Measurements from ENCODE around the gene GHSR. TPM values are rescaled to one million over a fixed set of nuclear protein-coding genes. Genes with fewer than 3 reads are reported as not detected.

The GHSR gene
- total RNA-seq, 1 experiment from 2014 or later, result not detected

- no TSS peak for BruUV-seq (replicated peaks)
- DNase-seq (ENCODE audit: low read depth, low spot score) (no peak), ATAC-seq (peak; percentile 79)
- Histone ChIP-seq H3K4me1 (ENCODE audit: control insufficient read depth in 1 of 2, insufficient read depth in 2 of 2, low read length in 2 of 2) (peaks cover 14 to 23% of the 10 kb centered on the region in 2 experiments; a peak in 3 of 4 replicates), H3K79me2 (ENCODE audit: insufficient read depth, low read length) (no peaks in the 10 kb centered on the region), H3K36me3 (ENCODE audit: control insufficient read depth in 1 of 2, insufficient read depth in 2 of 2, low read length in 2 of 2) (no peaks in the 10 kb centered on the region), H3K9ac (ENCODE audit: low read length) (no peak overlapping the region), H3K27ac (ENCODE audit: low read depth, low read length) (no peak overlapping the region), H3K27me3 (ENCODE audit: insufficient read depth, low read length) (no peaks in the 10 kb centered on the region), H3K9me2 (ENCODE audit: insufficient read depth) (no peaks in the 10 kb centered on the region), H2AFZ (ENCODE audit: low read depth, low read length, poor library complexity, severe bottlenecking) (peak overlapping the region; percentile 99), H3K9me3 (ENCODE audit: control insufficient read depth in 1 of 2, insufficient read depth in 1 of 2, low read depth in 1 of 2, low read length in 2 of 2) (no peaks in the 10 kb centered on the region), H4K20me1 (ENCODE audit: insufficient read depth) (no peaks in the 10 kb centered on the region), H3K4me3 (replicated peaks in 1 of 2; ENCODE audit: low read depth in 1 of 2, low read length in 2 of 2) (no peak overlapping the region), H3K4me2 (ENCODE audit: low read length) (0 out of 2 replicates have a peak overlapping the region, but pooled peaks have one; percentile 13)
- intact Hi-C loops (cut with micrococcal nuclease), result no loop called here
- ChIA-PET POLR2A (no interaction called here), RAD21 (ENCODE audit: low non-redundant PET in 1 of 2, low total read pairs in 2 of 2, uncharacterized antibody in 2 of 2, unreplicated experiment in 2 of 2) (interaction anchor here in 1 of 2 experiments (1.0 kb wide), 1 partner anchor 15 kb away, joined by 3 read pairs; no protein-coding TSS in a partner anchor), CTCF (interaction anchor here (0.6 to 1.3 kb wide), 16 partner anchors 9 to 685 kb away, joined by 3 to 18 read pairs (median 4); partner anchors contain the start of gene ECT2)
- TF ChIP-seq RAD21 (IDR thresholded peaks at IDR 0.05; ENCODE audit: low read depth), result peak; percentile 54
- 0 out of 2 replicates have a peak, but pooled peaks have one; percentile 27 for TF ChIP-seq CBX3 (IDR thresholded peaks at IDR 0.05; ENCODE audit: low read depth)
- no peak for TF ChIP-seq ATF3 (IDR thresholded peaks at IDR 0.05)
- 0 out of 2 replicates have a peak, but pooled peaks have one; percentile 24 for TF ChIP-seq SIN3A (IDR thresholded peaks at IDR 0.05; ENCODE audit: low read depth)
- TF ChIP-seq CTCF (IDR thresholded peaks at IDR 0.05 in 2 of 3, conservative IDR thresholded peaks at IDR 0.05 in 1 of 3; ENCODE audit: borderline replicate concordance in 1 of 3, insufficient read depth in 1 of 3, low read depth in 2 of 3, low read length in 2 of 3), result peak; percentile 49 to 92 (median 91); a peak in 5 of 6 replicates
These were observed 13.4 kb upstream of the GHSR start for GRCh38 chr3:172461530-172462138.

GRCh38 chr3:172456404-172456803 lies 8.1 kb upstream of the GHSR start:
- Histone ChIP-seq H3K27ac (ENCODE audit: low read depth, low read length) (no peak overlapping the region), H3K9ac (ENCODE audit: low read length) (no peak overlapping the region), H3K27me3 (ENCODE audit: insufficient read depth, low read length) (no peaks in the 10 kb centered on the region), H3K36me3 (ENCODE audit: control insufficient read depth in 1 of 2, insufficient read depth in 2 of 2, low read length in 2 of 2) (no peaks in the 10 kb centered on the region), H2AFZ (ENCODE audit: low read depth, low read length, poor library complexity, severe bottlenecking) (no peak overlapping the region), H3K9me2 (ENCODE audit: insufficient read depth) (no peaks in the 10 kb centered on the region), H3K9me3 (ENCODE audit: control insufficient read depth in 1 of 2, insufficient read depth in 1 of 2, low read depth in 1 of 2, low read length in 2 of 2) (no peaks in the 10 kb centered on the region), H3K4me1 (ENCODE audit: control insufficient read depth in 1 of 2, insufficient read depth in 2 of 2, low read length in 2 of 2) (peaks cover 6 to 8% of the 10 kb centered on the region in 2 experiments; a peak in 3 of 4 replicates), H3K4me2 (ENCODE audit: low read length) (no peak overlapping the region), H3K79me2 (ENCODE audit: insufficient read depth, low read length) (no peaks in the 10 kb centered on the region), H3K4me3 (replicated peaks in 1 of 2; ENCODE audit: low read depth in 1 of 2, low read length in 2 of 2) (no peak overlapping the region), H4K20me1 (ENCODE audit: insufficient read depth) (no peaks in the 10 kb centered on the region)
- ChIA-PET RAD21 (ENCODE audit: low non-redundant PET in 1 of 2, low total read pairs in 2 of 2, uncharacterized antibody in 2 of 2, unreplicated experiment in 2 of 2) (no interaction called here), POLR2A (no interaction called here), CTCF (no interaction called here)
- no peak for TF ChIP-seq EGR1 (IDR thresholded peaks at IDR 0.05; ENCODE audit: low read depth)
- TF ChIP-seq CTCF (IDR thresholded peaks at IDR 0.05 in 2 of 3, conservative IDR thresholded peaks at IDR 0.05 in 1 of 3; ENCODE audit: borderline replicate concordance in 1 of 3, insufficient read depth in 1 of 3, low read depth in 2 of 3, low read length in 2 of 3), result no peak
- TF ChIP-seq EZH2phosphoT487 (IDR thresholded peaks at IDR 0.05; ENCODE audit: borderline replicate concordance), result no peak
- no peak for TF ChIP-seq ZBTB33 (IDR thresholded peaks at IDR 0.05; ENCODE audit: extremely low read depth, insufficient replicate concordance, low read length)
- no peak for TF ChIP-seq ZNF274 (IDR thresholded peaks at IDR 0.05; ENCODE audit: low read depth, low read length)
- no peak for TF ChIP-seq SP1 (IDR thresholded peaks at IDR 0.05; ENCODE audit: low read depth)
- DNase-seq (ENCODE audit: low read depth, low spot score), result no peak
- no TSS peak for BruUV-seq (replicated peaks)
- intact Hi-C loops (cut with micrococcal nuclease), result no loop called here
- no peak for ATAC-seq
